ENCODE measurements around the gene NIPAL3.
"Not testable (repeated sequence)": the region's sequence is repeated elsewhere in the genome, so short reads cannot be mapped to it uniquely, and the experiment has no call there.

NIPAL3 gene

GRCh38 chr1:24493785-24494184, 78.2 kb downstream of the NIPAL3 start:
- no peak for DNase-seq

- DNase-seq = no peak
Observed at GRCh38 chr1:24498589-24498988, 83.0 kb downstream of the NIPAL3 start.

- DNase-seq = no peak
Observed at GRCh38 chr1:24500448-24501048, 84.9 kb downstream of the NIPAL3 start.

GRCh38 chr1:24501371-24502064, 85.9 kb downstream of the NIPAL3 start:
- DNase-seq = peak; percentile 12

GRCh38 chr1:24502065-24502708, 86.6 kb downstream of the NIPAL3 start:
- peak; percentile 44 for DNase-seq

GRCh38 chr1:24502709-24503058, 87.1 kb downstream of the NIPAL3 start, which contains the start of gene RCAN3:
RCAN3 (plus strand) TSS chr1:24502836; CDS start chr1:24514373, 11,537 bp downstream.
- DNase-seq = peak; percentile 84

- DNase-seq = no peak
Observed at GRCh38 chr1:24503059-24503751, 87.6 kb downstream of the NIPAL3 start.

- DNase-seq = no peak
Observed at GRCh38 chr1:24503870-24504523, 88.4 kb downstream of the NIPAL3 start.

- no peak for DNase-seq
Observed at GRCh38 chr1:24504560-24504959, 89.0 kb downstream of the NIPAL3 start.

- DNase-seq = no peak
Observed at GRCh38 chr1:24505816-24506215, 90.2 kb downstream of the NIPAL3 start.

GRCh38 chr1:24506691-24507381, 91.2 kb downstream of the NIPAL3 start:
- DNase-seq = no peak

GRCh38 chr1:24507405-24507804, 91.8 kb downstream of the NIPAL3 start:
- DNase-seq = no peak

GRCh38 chr1:24508911-24509310, 93.3 kb downstream of the NIPAL3 start:
- no peak for DNase-seq

- no peak for DNase-seq
Observed at GRCh38 chr1:24513706-24514105, 98.1 kb downstream of the NIPAL3 start.

- DNase-seq = no peak
Observed at GRCh38 chr1:24514946-24515345, 99.3 kb downstream of the NIPAL3 start.

GRCh38 chr1:24515671-24516209, 100.1 kb downstream of the NIPAL3 start:
- peak; percentile 5 for DNase-seq

- DNase-seq = no peak
Observed at GRCh38 chr1:24516506-24516905, 100.9 kb downstream of the NIPAL3 start.

- no peak for DNase-seq
Observed at GRCh38 chr1:24517898-24518297, 102.3 kb downstream of the NIPAL3 start.

- not testable (repeated sequence) for DNase-seq
Observed at GRCh38 chr1:24520282-24520681, 104.7 kb downstream of the NIPAL3 start.

Data from fibroblast of skin of abdomen (primary cell).